ENCODE data around the gene PMEL.

- TF ChIP-seq CTCF (conservative IDR thresholded peaks at IDR 0.05; ENCODE audit: low read length) (no peak), EZH2phosphoT487 (IDR thresholded peaks at IDR 0.05; ENCODE audit: borderline replicate concordance, low read depth, low read length) (no peak)
These were observed 56.3 kb downstream of the PMEL start for GRCh38 chr12:55909513-55909884.
